Transverse colon (tissue), 4 donors: ENCODE measurements around the gene SLC35A2. TPM values are rescaled to one million over a fixed set of nuclear protein-coding genes. Genes with fewer than 3 reads are reported as not detected.
A peak's percentile ranks its signal among the peaks of the same experiment; 100 is the strongest.

Experiments
- DNase-seq: peaks from one replicate; pipeline ENCODE4 v3.0.0-alpha.2; 2019
- H3K27ac ChIP-seq, 4 donors: fragments of 200-600 bp; sonication (generic); 2 replicates each; pipeline ENCODE4 v1.5.1; 2016 to 2018; ENCODE audit warnings: inconsistent platforms in 4 of 4
- H3K27me3 ChIP-seq: fragments of 200-600 bp; sonication (generic); 2 replicates; pipeline ENCODE4 v1.5.1; 2017; ENCODE audit warnings: inconsistent platforms
- H3K36me3 ChIP-seq, 4 donors: fragments of 200-600 bp; sonication (generic); 2 replicates each; pipeline ENCODE4 v1.5.1; 2017 to 2019; ENCODE audit warnings: inconsistent platforms in 4 of 4
- H3K4me1 ChIP-seq, 4 donors: fragments of 200-600 bp; sonication (generic); 2 replicates each; pipeline ENCODE4 v1.5.1; 2017 to 2020; ENCODE audit warnings: inconsistent platforms in 4 of 4
- H3K4me3 ChIP-seq, 4 donors: fragments of 200-600 bp; sonication (generic); 1 replicate in 1 of 4; 2 replicates in 3 of 4; pipeline versions ENCODE4 v1.5.1 to v1.6.1; 2017 to 2019; ENCODE audit warnings: inconsistent platforms in 4 of 4
- H3K9me3 ChIP-seq, 2 donors: fragments of 200-600 bp; sonication (generic); 2 replicates each; pipeline ENCODE4 v1.5.1; 2017 to 2019; ENCODE audit warnings: inconsistent platforms in 2 of 2
- EP300 ChIP-seq: sonication (generic); formaldehyde crosslinking; IDR thresholded peaks from one replicate; pipeline ENCODE4 v1.6.1; 2017; ENCODE audit warnings: antibody characterized with exemption, low read depth
- POLR2A ChIP-seq: fragments of 450-650 bp; IDR thresholded peaks from one replicate; pipeline ENCODE4 v1.6.1; 2016; ENCODE audit warnings: antibody characterized with exemption, mild to moderate bottlenecking, moderate library complexity
- POLR2AphosphoS5 ChIP-seq, 3 donors: sonication (generic); formaldehyde crosslinking; IDR thresholded peaks; one replicate each; pipeline ENCODE4 v1.6.1; 2016; ENCODE audit warnings: antibody characterized with exemption in 3 of 3
- WGBS, 2 donors: methylation state at CpG; one replicate each; pipeline ENCODE4 v1.1.5; 2018; ENCODE audit warnings: low coverage in 1 of 2; 5-methylcytosine and 5-hydroxymethylcytosine counted together
- in situ Hi-C, 4 donors: fragments of 200-750 bp; cut with MboI; loops; one replicate each; pipeline versions ENCODE4 v1.15.0 to v1.15.1; 2017; ENCODE audit warnings: low sequenced_read_pairs in 3 of 4, low pct_ligation_motif_present in 1 of 4, low pct_unique_long_range_greater_than_20kb in 1 of 4
- intact Hi-C: fragments of 100-400 bp; cut with DNase I; formaldehyde crosslinking; loops from one replicate; pipeline ENCODE4 v1.15.1; 2023; ENCODE audit warnings: low total_unique reads
- total RNA-seq, 4 donors: library from RNA; depleted of rRNA; stranded (reverse); fragments of >200 nt; gene quantifications; one replicate each; pipeline ENCODE4 v1.1.0, GENCODE V29; 2016
- TF ChIP-seq, protein P1 (sequence below), 5 experiments: fragments of 200-600 bp in 3 of 5; fragments of 450-650 bp in 2 of 5; sonication (generic) in 3 of 5; IDR thresholded peaks; 1 replicate in 2 of 5; 2 replicates in 3 of 5; pipeline ENCODE4 v1.5.1; 2016 to 2017; ENCODE audit warnings: antibody characterized with exemption in 5 of 5, inconsistent platforms in 3 of 5, mild to moderate bottlenecking in 2 of 5, moderate library complexity in 1 of 5

Gene SLC35A2
- total RNA-seq, 4 donors from 2014 or later = 29.5 to 48.3 (median 33.8) TPM

- Histone ChIP-seq H3K4me1 (peaks cover 0 to 14% (median 1%) of the 10 kb centered on the region in 4 donors), H3K4me3 (no peak overlapping the region), H3K9me3 (no peaks in the 10 kb centered on the region), H3K27me3 (no peaks in the 10 kb centered on the region), H3K36me3 (peaks cover 0 to 4% (median 0%) of the 10 kb centered on the region in 4 donors), H3K27ac (peak overlapping the region in 1 of 4 donors; percentile 30)
- 74 to 75% methylated on average over 2 of the region's 2 CpGs for WGBS, 2 donors
- TF ChIP-seq POLR2A (no peak), EP300 (no peak), POLR2AphosphoS5 (IDR thresholded peaks at IDR 0.05) (no peak)
- TF ChIP-seq, protein P1, sequence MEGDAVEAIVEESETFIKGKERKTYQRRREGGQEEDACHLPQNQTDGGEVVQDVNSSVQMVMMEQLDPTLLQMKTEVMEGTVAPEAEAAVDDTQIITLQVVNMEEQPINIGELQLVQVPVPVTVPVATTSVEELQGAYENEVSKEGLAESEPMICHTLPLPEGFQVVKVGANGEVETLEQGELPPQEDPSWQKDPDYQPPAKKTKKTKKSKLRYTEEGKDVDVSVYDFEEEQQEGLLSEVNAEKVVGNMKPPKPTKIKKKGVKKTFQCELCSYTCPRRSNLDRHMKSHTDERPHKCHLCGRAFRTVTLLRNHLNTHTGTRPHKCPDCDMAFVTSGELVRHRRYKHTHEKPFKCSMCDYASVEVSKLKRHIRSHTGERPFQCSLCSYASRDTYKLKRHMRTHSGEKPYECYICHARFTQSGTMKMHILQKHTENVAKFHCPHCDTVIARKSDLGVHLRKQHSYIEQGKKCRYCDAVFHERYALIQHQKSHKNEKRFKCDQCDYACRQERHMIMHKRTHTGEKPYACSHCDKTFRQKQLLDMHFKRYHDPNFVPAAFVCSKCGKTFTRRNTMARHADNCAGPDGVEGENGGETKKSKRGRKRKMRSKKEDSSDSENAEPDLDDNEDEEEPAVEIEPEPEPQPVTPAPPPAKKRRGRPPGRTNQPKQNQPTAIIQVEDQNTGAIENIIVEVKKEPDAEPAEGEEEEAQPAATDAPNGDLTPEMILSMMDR (IDR thresholded peaks at IDR 0.05) = no peak
- no peak for DNase-seq
- intact Hi-C loops = no loop called here
- in situ Hi-C loops = no loop called here
Measured at GRCh38 chrX:48933757-48934156, 22.3 kb upstream of the SLC35A2 start.

- intact Hi-C loops = no loop called here
- 60% methylated on average over 2 of the region's 2 CpGs; no CpG with 5 or more reads in 1 of the 2 donors for WGBS, 2 donors
- no peak overlapping the region for H3K27ac ChIP-seq
Measured at GRCh38 chrX:48927736-48928382, 16.4 kb upstream of the SLC35A2 start.

DNA sequence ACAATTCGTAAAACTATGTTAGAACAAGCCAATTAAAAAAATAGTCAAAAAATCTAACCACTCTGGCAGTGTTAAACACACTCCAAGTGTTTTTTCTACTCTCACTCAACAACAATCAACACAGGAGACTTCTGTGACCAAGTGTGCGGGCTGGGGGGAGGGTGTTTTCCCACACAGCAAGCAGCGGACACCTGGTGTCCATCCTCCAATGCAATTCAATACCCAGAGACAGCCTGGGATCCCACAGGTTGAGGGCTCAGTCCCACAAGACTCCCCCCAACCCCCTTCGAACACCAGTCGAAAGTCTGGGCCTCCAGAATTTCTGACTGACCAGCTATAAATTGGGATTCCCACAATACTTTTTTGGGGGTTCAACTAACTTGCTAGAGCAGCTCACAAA lies 15.7 kb upstream of the SLC35A2 start:
- Histone ChIP-seq H3K27me3 (no peaks in the 10 kb centered on the region), H3K27ac (no peak overlapping the region), H3K4me3 (no peak overlapping the region), H3K9me3 (no peaks in the 10 kb centered on the region), H3K36me3 (peaks cover 0 to 8% (median 0%) of the 10 kb centered on the region in 4 donors), H3K4me1 (no peaks in the 10 kb centered on the region)
- no peak for DNase-seq
- in situ Hi-C loops = no loop called here
- TF ChIP-seq, protein P1 (IDR thresholded peaks at IDR 0.05) = no peak
- no peak for TF ChIP-seq POLR2AphosphoS5 (IDR thresholded peaks at IDR 0.05)
- TF ChIP-seq EP300 = no peak
- no peak for TF ChIP-seq POLR2A
- intact Hi-C loops = no loop called here
- 71 to 74% methylated on average over 2 to 5 of the region's 5 CpGs for WGBS, 2 donors

More at GRCh38 chrX:48927736-48928382, 16.4 kb upstream of the SLC35A2 start:
- in situ Hi-C loops = no loop called here
- Histone ChIP-seq H3K4me3 (no peak overlapping the region), H3K36me3 (peaks cover 0 to 8% (median 0%) of the 10 kb centered on the region in 4 donors), H3K9me3 (no peaks in the 10 kb centered on the region), H3K4me1 (no peaks in the 10 kb centered on the region), H3K27me3 (no peaks in the 10 kb centered on the region)
- TF ChIP-seq, protein P1 (IDR thresholded peaks at IDR 0.05) = no peak
- no peak for TF ChIP-seq POLR2AphosphoS5 (IDR thresholded peaks at IDR 0.05)
- no peak for TF ChIP-seq EP300
- no peak for TF ChIP-seq POLR2A
- no peak for DNase-seq

DNA sequence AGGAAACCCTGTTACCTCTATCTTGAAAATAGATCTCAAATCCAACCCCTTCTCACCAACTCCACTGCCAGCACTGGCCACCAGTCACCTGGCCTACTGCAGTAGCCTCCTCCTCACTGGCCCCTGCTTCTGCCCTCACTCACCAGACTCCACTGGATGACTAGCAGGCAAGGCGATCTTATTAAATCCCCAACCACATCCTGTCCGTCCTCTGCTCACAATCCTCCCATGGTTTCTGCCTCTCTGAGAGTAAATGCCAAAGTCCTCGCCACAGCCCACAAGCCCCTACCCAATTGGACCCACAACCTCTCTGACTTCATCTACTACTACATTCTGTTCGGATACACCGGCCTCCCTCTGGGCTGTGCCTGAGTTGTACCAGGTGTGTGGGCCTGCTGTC lies 12.8 kb upstream of the SLC35A2 start:
- WGBS, 2 donors = 84% methylated on average over 5 of the region's 5 CpGs; no CpG with 5 or more reads in 1 of the 2 donors
- peaks cover 0 to 4% (median 0%) of the 10 kb centered on the region in 4 donors for H3K36me3 ChIP-seq
- in situ Hi-C loops (loop anchor here in 1 of 4 donors (25.0 kb wide), 1 partner anchor 287 kb away; no protein-coding TSS in a partner anchor), intact Hi-C loops (loop anchor here (5.0 kb wide), 1 partner anchor 1522 kb away; no protein-coding TSS in a partner anchor)
- DNase-seq = no peak
- TF ChIP-seq POLR2AphosphoS5 (IDR thresholded peaks at IDR 0.05) = no peak
- TF ChIP-seq EP300 = no peak
- TF ChIP-seq, protein P1 (IDR thresholded peaks at IDR 0.05) = no peak
- no peak for TF ChIP-seq POLR2A
- no peak overlapping the region for H3K27ac ChIP-seq
- H3K4me1 ChIP-seq = peaks cover 0 to 4% (median 0%) of the 10 kb centered on the region in 4 donors
- H3K4me3 ChIP-seq = no peak overlapping the region
- no peaks in the 10 kb centered on the region for H3K27me3 ChIP-seq
- H3K9me3 ChIP-seq = no peaks in the 10 kb centered on the region
